Motor neuron (in vitro differentiated cells): ENCODE data around the gene RUNX2. TPM values are rescaled to one million over a fixed set of nuclear protein-coding genes. Genes with fewer than 3 reads are reported as not detected.

ENCODE experiments used
- ATAC-seq, 8 experiments: fragments of 200-7000 bp; cut with Tn5 transposase; replicated peaks in 6 of 8; 2 replicates each; pipeline ENCODE4 v1.8.0; 2021; ENCODE audit warnings: mild to moderate bottlenecking in 8 of 8, moderate library complexity in 8 of 8
- H3K27ac ChIP-seq, 2 donors: fragments of 250-450 bp; sonication (Bioruptor Pico); 2 replicates each; pipeline ENCODE4 v1.9.0; 2021; ENCODE audit warnings: antibody characterized with exemption in 2 of 2, mild to moderate bottlenecking in 2 of 2, moderate library complexity in 1 of 2
- H3K4me1 ChIP-seq, 2 donors: fragments of 250-450 bp; sonication (Bioruptor Pico); replicated peaks in 1 of 2; 2 replicates each; pipeline ENCODE4 v1.6.1; 2021; ENCODE audit warnings: antibody characterized with exemption in 2 of 2, mild to moderate bottlenecking in 2 of 2, moderate library complexity in 1 of 2
- H3K4me3 ChIP-seq, 5 donors: fragments of 250-450 bp; sonication (Bioruptor Pico); 2 replicates each; pipeline ENCODE4 v1.9.0; 2021; ENCODE audit warnings: antibody characterized with exemption in 5 of 5, mild to moderate bottlenecking in 5 of 5, moderate library complexity in 4 of 5
- WGBS, 10 experiments: fragments of 450-650 bp; shearing (Covaris generic); methylation state at CpG; one replicate each; pipeline ENCODE4 v1.0.0; 2022; 5-methylcytosine and 5-hydroxymethylcytosine counted together
- in situ Hi-C, 9 experiments: fragments of 400-800 bp; cut with MboI; loops; one replicate each; pipeline ENCODE4 v1.15.0; 2021; ENCODE audit warnings: low sequenced_read_pairs in 9 of 9, low pct_unique_long_range_greater_than_20kb in 2 of 9; ENCODE audit not compliant: unreplicated experiment in 9 of 9
- total RNA-seq, 8 experiments: library from RNA; unstranded; fragments of 300-600 nt; gene quantifications; 2 replicates each; pipeline versions ENCODE4 v1.2.3 to v1.2.4, GENCODE V29; 2022

RUNX2 gene
- total RNA-seq, 8 experiments from 2014 or later = 0.46 to 7.8 (median 1.8) TPM

GRCh38 chr6:45595010-45595851 is 267.1 kb downstream of the RUNX2 start:
- 35 to 100% (median 63%) methylated on average over 1 to 4 of the region's 5 CpGs for WGBS, 10 experiments
- in situ Hi-C loops = no loop called here
- no peak overlapping the region for H3K27ac ChIP-seq
- peak in 5 of 8 experiments; percentile 73 to 89 (median 82) for ATAC-seq
- no peak overlapping the region for H3K4me3 ChIP-seq
- peaks cover 17 to 43% of the 10 kb centered on the region in 2 donors for H3K4me1 ChIP-seq

GRCh38 chr6:45597424-45597823 is 269.3 kb downstream of the RUNX2 start:
- no peak for ATAC-seq
- Histone ChIP-seq H3K4me1 (peaks cover 0 to 21% of the 10 kb centered on the region in 2 donors), H3K4me3 (no peak overlapping the region), H3K27ac (no peak overlapping the region)
- in situ Hi-C loops = no loop called here
- WGBS, 10 experiments = 53 to 100% (median 90%) methylated on average over 1 to 5 of the region's 5 CpGs

- H3K4me3 ChIP-seq = no peak overlapping the region
- no peak for ATAC-seq
- in situ Hi-C loops = no loop called here
- peaks cover 0 to 17% of the 10 kb centered on the region in 2 donors for H3K4me1 ChIP-seq
- H3K27ac ChIP-seq = no peak overlapping the region
Measured at GRCh38 chr6:45599053-45599452, 270.9 kb downstream of the RUNX2 start.

GRCh38 chr6:45605971-45606370 is 277.8 kb downstream of the RUNX2 start:
- H3K4me3 ChIP-seq = no peak overlapping the region
- in situ Hi-C loops = no loop called here
- no peak for ATAC-seq
- 67 to 100% (median 80%) methylated on average over 1 of the region's 1 CpG; no CpG with 5 or more reads in 2 of the 10 experiments for WGBS, 10 experiments
- no peak overlapping the region for H3K27ac ChIP-seq
- H3K4me1 ChIP-seq = no peaks in the 10 kb centered on the region

GRCh38 chr6:45606831-45607400 is 278.8 kb downstream of the RUNX2 start:
- H3K27ac ChIP-seq = no peak overlapping the region
- no peaks in the 10 kb centered on the region for H3K4me1 ChIP-seq
- in situ Hi-C loops = no loop called here
- H3K4me3 ChIP-seq = no peak overlapping the region
- 77 to 95% (median 85%) methylated on average over 1 to 6 of the region's 7 CpGs; no CpG with 5 or more reads in 2 of the 10 experiments for WGBS, 10 experiments
- no peak for ATAC-seq

- peak in 3 of 8 experiments; percentile 22 to 50 (median 39) for ATAC-seq
- no peaks in the 10 kb centered on the region for H3K4me1 ChIP-seq
- in situ Hi-C loops = no loop called here
- H3K4me3 ChIP-seq = no peak overlapping the region
- 0 to 90% (median 73%) methylated on average over 2 to 4 of the region's 4 CpGs; no CpG with 5 or more reads in 2 of the 10 experiments for WGBS, 10 experiments
- H3K27ac ChIP-seq = no peak overlapping the region
Measured at GRCh38 chr6:45607798-45608197, 279.7 kb downstream of the RUNX2 start.

GRCh38 chr6:45608252-45608913 is 280.3 kb downstream of the RUNX2 start:
- WGBS, 10 experiments = 77 to 100% (median 91%) methylated on average over 3 to 10 of the region's 10 CpGs
- no peak overlapping the region for H3K27ac ChIP-seq
- H3K4me1 ChIP-seq = no peaks in the 10 kb centered on the region
- ATAC-seq = no peak
- no peak overlapping the region for H3K4me3 ChIP-seq
- in situ Hi-C loops = no loop called here

- in situ Hi-C loops = no loop called here
- Histone ChIP-seq H3K4me3 (no peak overlapping the region), H3K27ac (no peak overlapping the region), H3K4me1 (no peaks in the 10 kb centered on the region)
- WGBS, 10 experiments = 14 to 91% (median 82%) methylated on average over 1 to 6 of the region's 6 CpGs; no CpG with 5 or more reads in 2 of the 10 experiments
- no peak for ATAC-seq
Measured at GRCh38 chr6:45609141-45609638, 281.1 kb downstream of the RUNX2 start.

- in situ Hi-C loops = no loop called here
- H3K4me3 ChIP-seq = no peak overlapping the region
- no peak for ATAC-seq
- WGBS, 10 experiments = 8 to 100% (median 63%) methylated on average over 1 of the region's 1 CpG; no CpG with 5 or more reads in 2 of the 10 experiments
- no peaks in the 10 kb centered on the region for H3K4me1 ChIP-seq
- H3K27ac ChIP-seq = no peak overlapping the region
Measured at GRCh38 chr6:45610374-45610773, 282.2 kb downstream of the RUNX2 start.

GRCh38 chr6:45610832-45611231 is 282.7 kb downstream of the RUNX2 start:
- in situ Hi-C loops = no loop called here
- WGBS, 10 experiments = 74 to 100% (median 93%) methylated on average over 1 to 2 of the region's 2 CpGs
- Histone ChIP-seq H3K27ac (no peak overlapping the region), H3K4me3 (no peak overlapping the region), H3K4me1 (no peaks in the 10 kb centered on the region)
- no peak for ATAC-seq

GRCh38 chr6:45611491-45611890 is 283.4 kb downstream of the RUNX2 start:
- no peak overlapping the region for H3K27ac ChIP-seq
- no peaks in the 10 kb centered on the region for H3K4me1 ChIP-seq
- H3K4me3 ChIP-seq = no peak overlapping the region
- WGBS, 10 experiments = 70 to 100% (median 85%) methylated on average over 1 to 2 of the region's 2 CpGs; no CpG with 5 or more reads in 4 of the 10 experiments
- in situ Hi-C loops = no loop called here
- no peak for ATAC-seq

- H3K4me3 ChIP-seq = no peak overlapping the region
- 0 to 75% (median 55%) methylated on average over 1 to 8 of the region's 9 CpGs; no CpG with 5 or more reads in 2 of the 10 experiments for WGBS, 10 experiments
- no peak overlapping the region for H3K27ac ChIP-seq
- ATAC-seq = peak in 7 of 8 experiments; percentile 31 to 93 (median 75)
- in situ Hi-C loops = no loop called here
- H3K4me1 ChIP-seq = no peaks in the 10 kb centered on the region
Measured at GRCh38 chr6:45613656-45614055, 285.5 kb downstream of the RUNX2 start.
